Calu3 (cell line): Measurements from ENCODE around the gene FBXO27. TPM values are rescaled to one million over a fixed set of nuclear protein-coding genes. Genes with fewer than 3 reads are reported as not detected.

Experiments used
- BruUV-seq: library from RNA; stranded (reverse); fragments of 400-500 nt; replicated peaks from 2 replicates; lab custom pipeline; 2021; lab: Mats Ljungman, UMichigan
- CTCF ChIA-PET: fragments of 300-600 bp; sonication (Branson Sonifier 250); formaldehyde crosslinking; loops from one replicate; lab custom pipeline; 2022; ENCODE audit warnings: antibody characterized with exemption; lab: Charles Lee
- DNase-seq: peaks from one replicate; pipeline ENCODE4 v3.0.0; 2022
- H3K27ac Mint-ChIP-seq: one replicate; pipeline ENCODE4 v1.8.0; 2022; ENCODE audit warnings: mixed read lengths; ENCODE audit not compliant: unreplicated experiment
- H3K27me3 Mint-ChIP-seq: one replicate; pipeline ENCODE4 v1.8.0; 2022; ENCODE audit warnings: mixed read lengths; ENCODE audit not compliant: unreplicated experiment
- H3K36me3 Mint-ChIP-seq: one replicate; pipeline ENCODE4 v1.8.0; 2022; ENCODE audit warnings: mild to moderate bottlenecking, moderate library complexity, mixed read lengths; ENCODE audit not compliant: insufficient read depth, unreplicated experiment
- H3K4me1 Mint-ChIP-seq: one replicate; pipeline ENCODE4 v1.8.0; 2022; ENCODE audit warnings: mild to moderate bottlenecking, low read depth, mixed read lengths; ENCODE audit not compliant: unreplicated experiment
- H3K4me3 Mint-ChIP-seq: one replicate; pipeline ENCODE4 v1.8.0; 2022; ENCODE audit warnings: mild to moderate bottlenecking, low read depth, moderate library complexity, mixed read lengths; ENCODE audit not compliant: unreplicated experiment
- H3K9me3 Mint-ChIP-seq: one replicate; pipeline ENCODE4 v1.8.0; 2022; ENCODE audit warnings: low read depth, mixed read lengths; ENCODE audit not compliant: unreplicated experiment
- intact Hi-C: fragments of 100-400 bp; cut with micrococcal nuclease; formaldehyde crosslinking; loops from one replicate; pipeline ENCODE4 v1.10.0; 2022; ENCODE audit not compliant: unreplicated experiment
- total RNA-seq: library from RNA; stranded (reverse); gene quantifications from 2 replicates; pipeline ENCODE4 v1.2.3, GENCODE V29; 2022
- TF ChIP-seq, protein P1 (sequence below): fragments of 200-600 bp; IDR thresholded peaks from one replicate; pipeline ENCODE4 v1.8.0; 2022; ENCODE audit warnings: antibody characterized with exemption; ENCODE audit not compliant: unreplicated experiment

FBXO27 gene
- total RNA-seq, 1 experiment from 2014 or later, result 14.6 TPM

DNA sequence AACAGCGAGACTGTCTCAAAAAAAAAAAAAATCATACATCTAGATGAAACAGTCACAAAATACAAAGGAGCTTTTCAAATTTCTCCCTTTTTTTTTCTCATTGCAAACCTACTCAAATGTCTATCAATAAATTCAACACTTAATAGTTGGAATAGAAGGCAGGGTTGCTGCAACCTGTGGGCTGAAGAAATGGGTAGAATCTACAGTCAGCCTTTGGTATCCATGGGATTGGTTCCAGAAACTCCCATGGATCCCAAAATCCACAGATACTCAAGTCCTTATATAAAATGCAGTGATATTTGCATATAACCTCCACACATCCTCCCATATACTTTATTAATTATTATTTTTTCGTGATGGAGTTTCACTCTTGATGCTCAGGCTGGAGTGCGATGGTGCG is 14.7 kb downstream of the FBXO27 start:
- Mint-ChIP-seq H3K4me1 (no peaks in the 10 kb centered on the region), H3K9me3 (no peaks in the 10 kb centered on the region), H3K36me3 (peaks cover 7% of the 10 kb centered on the region), H3K4me3 (no peak overlapping the region), H3K27ac (no peak overlapping the region), H3K27me3 (no peaks in the 10 kb centered on the region)
- CTCF ChIA-PET, result no interaction called here
- BruUV-seq, result no TSS peak
- TF ChIP-seq, protein P1, sequence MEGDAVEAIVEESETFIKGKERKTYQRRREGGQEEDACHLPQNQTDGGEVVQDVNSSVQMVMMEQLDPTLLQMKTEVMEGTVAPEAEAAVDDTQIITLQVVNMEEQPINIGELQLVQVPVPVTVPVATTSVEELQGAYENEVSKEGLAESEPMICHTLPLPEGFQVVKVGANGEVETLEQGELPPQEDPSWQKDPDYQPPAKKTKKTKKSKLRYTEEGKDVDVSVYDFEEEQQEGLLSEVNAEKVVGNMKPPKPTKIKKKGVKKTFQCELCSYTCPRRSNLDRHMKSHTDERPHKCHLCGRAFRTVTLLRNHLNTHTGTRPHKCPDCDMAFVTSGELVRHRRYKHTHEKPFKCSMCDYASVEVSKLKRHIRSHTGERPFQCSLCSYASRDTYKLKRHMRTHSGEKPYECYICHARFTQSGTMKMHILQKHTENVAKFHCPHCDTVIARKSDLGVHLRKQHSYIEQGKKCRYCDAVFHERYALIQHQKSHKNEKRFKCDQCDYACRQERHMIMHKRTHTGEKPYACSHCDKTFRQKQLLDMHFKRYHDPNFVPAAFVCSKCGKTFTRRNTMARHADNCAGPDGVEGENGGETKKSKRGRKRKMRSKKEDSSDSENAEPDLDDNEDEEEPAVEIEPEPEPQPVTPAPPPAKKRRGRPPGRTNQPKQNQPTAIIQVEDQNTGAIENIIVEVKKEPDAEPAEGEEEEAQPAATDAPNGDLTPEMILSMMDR, result no peak
- intact Hi-C loops, result no loop called here
- DNase-seq, result no peak

DNA sequence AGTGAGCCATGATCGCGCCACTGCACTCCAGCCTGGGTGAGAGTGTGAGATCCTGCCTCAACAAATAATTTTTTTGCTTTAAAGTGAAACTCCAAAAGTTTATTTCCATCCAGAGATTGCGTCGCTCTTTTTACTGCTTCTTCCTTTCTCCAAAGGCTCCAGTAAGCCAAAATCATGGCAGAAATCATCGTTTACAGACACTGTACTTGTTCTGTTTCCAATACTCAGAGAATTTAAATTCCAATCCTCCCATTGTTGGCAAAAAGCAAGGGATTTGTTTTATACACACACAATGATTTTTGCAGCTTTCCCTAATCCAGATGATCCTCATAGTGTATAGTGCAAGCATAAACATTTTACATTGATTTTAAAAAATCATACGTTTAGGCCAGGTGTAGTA is 15.3 kb downstream of the FBXO27 start:
- DNase-seq, result no peak

DNA sequence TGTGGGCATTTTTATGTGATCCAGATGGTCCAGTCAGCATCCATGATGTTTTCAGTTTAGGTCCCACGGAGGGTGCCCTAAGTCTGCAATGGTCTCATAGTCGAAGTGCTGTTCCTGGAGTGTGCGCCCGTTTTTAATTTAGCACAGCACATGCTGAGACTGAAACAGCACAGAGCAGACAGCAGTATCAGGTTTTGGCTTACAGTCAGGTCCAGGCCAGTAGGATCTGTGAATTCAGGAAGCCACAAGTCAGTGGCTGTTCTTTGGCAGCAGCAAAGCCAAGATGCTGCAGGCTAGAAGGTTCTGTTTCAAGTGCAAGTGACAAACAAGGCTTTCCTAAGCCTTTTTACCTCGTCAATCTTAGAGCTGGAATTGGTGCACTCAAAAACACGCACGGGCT is 18.3 kb downstream of the FBXO27 start:
- no peak for DNase-seq
- intact Hi-C loops, result no loop called here
- H3K27ac Mint-ChIP-seq, result no peak overlapping the region
- no TSS peak for BruUV-seq
- H3K4me3 Mint-ChIP-seq, result no peak overlapping the region
- peaks cover 12% of the 10 kb centered on the region for H3K36me3 Mint-ChIP-seq
- H3K27me3 Mint-ChIP-seq, result no peaks in the 10 kb centered on the region
- TF ChIP-seq, protein P1, result no peak
- no peaks in the 10 kb centered on the region for H3K4me1 Mint-ChIP-seq
- no peaks in the 10 kb centered on the region for H3K9me3 Mint-ChIP-seq
- CTCF ChIA-PET, result no interaction called here

More for the DNA sequence above, 15.3 kb downstream of the FBXO27 start:
- H3K4me3 Mint-ChIP-seq, result no peak overlapping the region
- H3K27me3 Mint-ChIP-seq, result no peaks in the 10 kb centered on the region
- peaks cover 12% of the 10 kb centered on the region for H3K36me3 Mint-ChIP-seq
- H3K4me1 Mint-ChIP-seq, result no peaks in the 10 kb centered on the region
- CTCF ChIA-PET, result interaction anchor here (0.6 kb wide), 1 partner anchor 16 kb away, joined by 5 read pairs; the partner anchor contains the start of gene FBXO27
- no peak overlapping the region for H3K27ac Mint-ChIP-seq
- no peaks in the 10 kb centered on the region for H3K9me3 Mint-ChIP-seq
- intact Hi-C loops, result no loop called here
- TF ChIP-seq, protein P1, result no peak
- BruUV-seq, result no TSS peak

DNA sequence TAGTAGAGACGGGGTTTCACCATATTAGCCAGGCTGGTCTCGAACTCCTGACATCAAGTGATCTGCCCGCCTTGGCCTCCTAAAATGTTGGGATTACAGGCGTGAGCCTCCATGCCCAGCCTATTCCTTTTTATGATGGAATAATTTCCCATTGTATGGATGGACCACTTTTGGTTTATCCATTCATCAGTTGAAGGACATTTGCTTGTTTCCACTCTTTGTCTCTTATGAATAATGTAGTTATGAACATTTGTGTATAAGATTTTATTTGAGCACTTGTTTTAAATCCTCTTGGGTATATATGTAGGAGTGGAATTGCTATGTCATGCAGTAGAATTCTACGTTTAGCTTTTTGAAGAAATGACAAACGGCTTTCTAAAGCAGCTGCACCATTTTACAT is 23.3 kb downstream of the FBXO27 start:
- BruUV-seq, result no TSS peak
- Mint-ChIP-seq H3K27ac (no peak overlapping the region), H3K36me3 (peaks cover 6% of the 10 kb centered on the region), H3K27me3 (no peaks in the 10 kb centered on the region), H3K9me3 (no peaks in the 10 kb centered on the region), H3K4me3 (no peak overlapping the region), H3K4me1 (no peaks in the 10 kb centered on the region)
- CTCF ChIA-PET, result no interaction called here
- intact Hi-C loops, result no loop called here
- TF ChIP-seq, protein P1, result no peak
- DNase-seq, result no peak
